GM12878 (cell line): ENCODE measurements around the gene ALPK1. TPM values are rescaled to one million over a fixed set of nuclear protein-coding genes. Genes with fewer than 3 reads are reported as not detected.
A peak's percentile ranks its signal among the peaks of the same experiment; 100 is the strongest.

Experiments used
- ATF3 ChIP-seq: IDR thresholded peaks from 2 replicates; pipeline ENCODE4 v1.6.1; 2011; ENCODE audit warnings: low read depth, mild to moderate bottlenecking, low read length, moderate library complexity, borderline replicate concordance; ENCODE audit errors: extremely low read depth
- BACH1 ChIP-seq: fragments of 450-650 bp; IDR thresholded peaks from 2 replicates; pipeline ENCODE4 v1.6.1; 2017; ENCODE audit warnings: mild to moderate bottlenecking, borderline replicate concordance
- CBX3 ChIP-seq: fragments of 200-600 bp; sonication (generic); IDR thresholded peaks from 2 replicates; pipeline ENCODE4 v1.6.1; 2016; ENCODE audit warnings: low read depth, borderline replicate concordance
- CHD2 ChIP-seq: IDR thresholded peaks from 2 replicates; pipeline ENCODE4 v1.6.1; 2011; ENCODE audit warnings: low read depth, low read length, improper control_type of control experiment, borderline replicate concordance
- CHD4 ChIP-seq: fragments of 200-600 bp; sonication (generic); IDR thresholded peaks from 2 replicates; pipeline ENCODE4 v1.6.1; 2016; ENCODE audit warnings: mild to moderate bottlenecking
- EZH2 ChIP-seq: IDR thresholded peaks from 2 replicates; pipeline ENCODE4 v1.6.1; 2012; ENCODE audit warnings: low read depth, mild to moderate bottlenecking, control low read depth, inconsistent platforms, low read length, borderline replicate concordance; ENCODE audit not compliant: control insufficient read depth
- FOXK2 ChIP-seq: fragments of 450-650 bp; IDR thresholded peaks from 2 replicates; pipeline ENCODE4 v1.6.1; 2017; ENCODE audit warnings: mild to moderate bottlenecking, moderate library complexity
- GABPA ChIP-seq: IDR thresholded peaks from 2 replicates; pipeline ENCODE4 v1.6.1; 2014; ENCODE audit warnings: antibody characterized with exemption, low read depth, mild to moderate bottlenecking, inconsistent platforms
- IKZF2 ChIP-seq, 2 experiments: fragments of 450-650 bp; IDR thresholded peaks; 2 replicates each; pipeline ENCODE4 v1.6.1; 2017; ENCODE audit warnings: mild to moderate bottlenecking in 2 of 2, moderate library complexity in 2 of 2
- JUNB ChIP-seq: IDR thresholded peaks from 2 replicates; pipeline ENCODE4 v1.6.1; 2016; ENCODE audit warnings: antibody characterized with exemption, mild to moderate bottlenecking
- JUND ChIP-seq: IDR thresholded peaks from 2 replicates; pipeline ENCODE4 v1.6.1; 2012; ENCODE audit warnings: low read depth, mild to moderate bottlenecking, low read length, improper control_type of control experiment, moderate library complexity
- MEF2B ChIP-seq: fragments of 450-650 bp; IDR thresholded peaks from 2 replicates; pipeline ENCODE4 v1.6.1; 2018; ENCODE audit warnings: mild to moderate bottlenecking, moderate library complexity; ENCODE audit not compliant: partially characterized antibody, poor library complexity, severe bottlenecking
- MYC ChIP-seq: IDR thresholded peaks from 2 replicates; pipeline ENCODE4 v1.6.1; 2011; ENCODE audit warnings: mild to moderate bottlenecking, low read length, moderate library complexity, inconsistent platforms; ENCODE audit not compliant: insufficient read depth, insufficient replicate concordance, insufficient read length, severe bottlenecking
- NBN ChIP-seq: fragments of 450-650 bp; IDR thresholded peaks from 2 replicates; pipeline ENCODE4 v1.6.1; 2016
- NFXL1 ChIP-seq: fragments of 450-650 bp; IDR thresholded peaks from 2 replicates; pipeline ENCODE4 v1.6.1; 2017; ENCODE audit warnings: antibody characterized with exemption, mild to moderate bottlenecking, borderline replicate concordance
- PBX3 ChIP-seq: IDR thresholded peaks from 2 replicates; pipeline ENCODE4 v1.6.1; 2011; ENCODE audit warnings: mild to moderate bottlenecking, low read depth, low read length, moderate library complexity; ENCODE audit not compliant: insufficient replicate concordance
- POLR2AphosphoS5 ChIP-seq: IDR thresholded peaks from 2 replicates; pipeline ENCODE4 v1.6.1; 2011; ENCODE audit warnings: mild to moderate bottlenecking, low read length, inconsistent platforms
- RAD51 ChIP-seq: fragments of 450-650 bp; IDR thresholded peaks from 2 replicates; pipeline ENCODE4 v1.6.1; 2016; ENCODE audit warnings: moderate library complexity, mild to moderate bottlenecking, inconsistent platforms
- RB1 ChIP-seq: fragments of 450-650 bp; formaldehyde crosslinking; IDR thresholded peaks from 2 replicates; pipeline ENCODE4 v1.6.1; 2017; ENCODE audit warnings: mild to moderate bottlenecking, borderline replicate concordance
- SIX5 ChIP-seq: IDR thresholded peaks from 2 replicates; pipeline ENCODE4 v1.6.1; 2011; ENCODE audit warnings: mild to moderate bottlenecking, low read depth, low read length, moderate library complexity; ENCODE audit not compliant: severe bottlenecking
- SMARCA5 ChIP-seq: fragments of 450-650 bp; IDR thresholded peaks from 2 replicates; pipeline ENCODE4 v1.6.1; 2017; ENCODE audit warnings: mild to moderate bottlenecking
- SPI1 ChIP-seq: IDR thresholded peaks from 2 replicates; pipeline ENCODE4 v1.6.1; 2011; ENCODE audit warnings: low read depth, mild to moderate bottlenecking, low read length, moderate library complexity, borderline replicate concordance; ENCODE audit not compliant: insufficient read depth
- SREBF2 ChIP-seq: IDR thresholded peaks from 2 replicates; pipeline ENCODE4 v1.6.1; 2012; ENCODE audit warnings: mild to moderate bottlenecking, low read length
- STAT1 ChIP-seq: fragments of 450-650 bp; conservative IDR thresholded peaks from 2 replicates; pipeline ENCODE4 v1.6.1; 2014; ENCODE audit warnings: antibody characterized with exemption, mild to moderate bottlenecking
- ZNF217 ChIP-seq: fragments of 450-650 bp; IDR thresholded peaks from 2 replicates; pipeline ENCODE4 v1.6.1; 2017; ENCODE audit warnings: antibody characterized with exemption, mild to moderate bottlenecking
- ZNF24 ChIP-seq: fragments of 450-650 bp; IDR thresholded peaks from 2 replicates; pipeline ENCODE4 v1.6.1; 2017; ENCODE audit warnings: antibody characterized with exemption, mild to moderate bottlenecking
- polyA plus RNA-seq, 11 experiments: library from polyadenylated mRNA; depleted of rRNA in 4 of 11; unstranded in 6 of 11; stranded (reverse) in 5 of 11; fragments of >200 nt; fragmentation: Nextera tagmentation in 4 of 11; fragmentation: Illumina TruSeq in 1 of 11; extraction: Ambion mirVana in 4 of 11; extraction: Trizol in 1 of 11; gene quantifications; 1 replicate in 1 of 11; 2 replicates in 10 of 11; pipeline versions ENCODE4 v1.2.1 to v1.2.3, GENCODE V29; 2011 to 2016; ENCODE audit warnings: inconsistent platforms in 2 of 11, missing spikeins in 2 of 11, low read depth in 1 of 11
- total RNA-seq, 4 experiments: library from RNA; depleted of rRNA in 3 of 4; stranded (reverse); fragments of >200 nt in 3 of 4; fragmentation: Illumina TruSeq in 1 of 4; extraction: Trizol in 1 of 4; gene quantifications; 2 replicates each; pipeline versions ENCODE4 v1.2.1 to v1.2.3, GENCODE V29; 2013 to 2021
- TF ChIP-seq, protein P1 (sequence below): fragments of 450-650 bp; conservative IDR thresholded peaks from 2 replicates; pipeline ENCODE4 v1.6.1; 2017; ENCODE audit warnings: mild to moderate bottlenecking, moderate library complexity

The ALPK1 gene
- total and polyA plus RNA-seq, 10 of the 15 experiments (the other 5 are each of a cell fraction or from before 2014, with no cell fraction given): 8.5 to 32.3 (median 22.6) TPM

GRCh38 chr4:112289407-112290253 is 7.5 kb upstream of the ALPK1 start (continued):
- TF ChIP-seq, protein P1, sequence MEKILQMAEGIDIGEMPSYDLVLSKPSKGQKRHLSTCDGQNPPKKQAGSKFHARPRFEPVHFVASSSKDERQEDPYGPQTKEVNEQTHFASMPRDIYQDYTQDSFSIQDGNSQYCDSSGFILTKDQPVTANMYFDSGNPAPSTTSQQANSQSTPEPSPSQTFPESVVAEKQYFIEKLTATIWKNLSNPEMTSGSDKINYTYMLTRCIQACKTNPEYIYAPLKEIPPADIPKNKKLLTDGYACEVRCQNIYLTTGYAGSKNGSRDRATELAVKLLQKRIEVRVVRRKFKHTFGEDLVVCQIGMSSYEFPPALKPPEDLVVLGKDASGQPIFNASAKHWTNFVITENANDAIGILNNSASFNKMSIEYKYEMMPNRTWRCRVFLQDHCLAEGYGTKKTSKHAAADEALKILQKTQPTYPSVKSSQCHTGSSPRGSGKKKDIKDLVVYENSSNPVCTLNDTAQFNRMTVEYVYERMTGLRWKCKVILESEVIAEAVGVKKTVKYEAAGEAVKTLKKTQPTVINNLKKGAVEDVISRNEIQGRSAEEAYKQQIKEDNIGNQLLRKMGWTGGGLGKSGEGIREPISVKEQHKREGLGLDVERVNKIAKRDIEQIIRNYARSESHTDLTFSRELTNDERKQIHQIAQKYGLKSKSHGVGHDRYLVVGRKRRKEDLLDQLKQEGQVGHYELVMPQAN: no peak
- TF ChIP-seq STAT1 (no peak), EZH2 (no peak), CHD4 (no peak), BACH1 (no peak), CBX3 (no peak), SREBF2 (no peak), IKZF2 (IDR thresholded peaks at IDR 0.05) (no peak), JUND (no peak), ZNF24 (no peak), GABPA (no peak), POLR2AphosphoS5 (0 out of 2 replicates have a peak, but pooled peaks have one; percentile 23), RAD51 (0 out of 2 replicates have a peak, but pooled peaks have one; percentile 6), NBN (peak; percentile 58; the same call in 1 of the 2 replicates), FOXK2 (no peak), PBX3 (no peak), ATF3 (no peak), ZNF217 (no peak), SPI1 (no peak), MEF2B (no peak), CHD2 (no peak), MYC (no peak), JUNB (no peak), SMARCA5 (0 out of 2 replicates have a peak, but pooled peaks have one; percentile 29), RB1 (no peak), NFXL1 (no peak), SIX5 (no peak)
